Measurements from ENCODE around the gene VRK3.
"Not testable (repeated sequence)": the region's sequence is repeated elsewhere in the genome, so short reads cannot be mapped to it uniquely, and the experiment has no call there.

VRK3 gene

GRCh38 chr19:49977076-49977475 lies 48.1 kb downstream of the VRK3 start:
- in situ Hi-C loops (cut with MboI; ENCODE audit: low pct_unique_long_range_greater_than_20kb, low sequenced_read_pairs, unreplicated experiment) = no loop called here
- TF ChIP-seq CTCF (IDR thresholded peaks at IDR 0.05; ENCODE audit: extremely low read depth, insufficient read depth, missing control alignments) = no peak
- DNase-seq (ENCODE audit: low spot score) = no peak

- TF ChIP-seq CTCF (IDR thresholded peaks at IDR 0.05; ENCODE audit: extremely low read depth, insufficient read depth, missing control alignments) = no peak
- DNase-seq (ENCODE audit: low spot score) = no peak
- in situ Hi-C loops (cut with MboI; ENCODE audit: low pct_unique_long_range_greater_than_20kb, low sequenced_read_pairs, unreplicated experiment) = no loop called here
Measured at GRCh38 chr19:49976496-49976895, 48.7 kb downstream of the VRK3 start.

- DNase-seq (ENCODE audit: low spot score) = no peak
- no peak for TF ChIP-seq CTCF (IDR thresholded peaks at IDR 0.05; ENCODE audit: extremely low read depth, insufficient read depth, missing control alignments)
- in situ Hi-C loops (cut with MboI; ENCODE audit: low pct_unique_long_range_greater_than_20kb, low sequenced_read_pairs, unreplicated experiment) = no loop called here
Measured at GRCh38 chr19:49975051-49975450, 50.1 kb downstream of the VRK3 start.

GRCh38 chr19:49973987-49974386 lies 51.2 kb downstream of the VRK3 start:
- in situ Hi-C loops (cut with MboI; ENCODE audit: low pct_unique_long_range_greater_than_20kb, low sequenced_read_pairs, unreplicated experiment) = no loop called here
- DNase-seq (ENCODE audit: low spot score) = no peak

GRCh38 chr19:49972841-49973240 lies 52.3 kb downstream of the VRK3 start:
- in situ Hi-C loops (cut with MboI; ENCODE audit: low pct_unique_long_range_greater_than_20kb, low sequenced_read_pairs, unreplicated experiment) = no loop called here
- TF ChIP-seq CTCF (IDR thresholded peaks at IDR 0.05; ENCODE audit: extremely low read depth, insufficient read depth, missing control alignments) = no peak
- no peak for DNase-seq (ENCODE audit: low spot score)

More at GRCh38 chr19:49973987-49974386, 51.2 kb downstream of the VRK3 start:
- no peak for TF ChIP-seq CTCF (IDR thresholded peaks at IDR 0.05; ENCODE audit: extremely low read depth, insufficient read depth, missing control alignments)

- no peak for TF ChIP-seq CTCF (IDR thresholded peaks at IDR 0.05; ENCODE audit: extremely low read depth, insufficient read depth, missing control alignments)
- no peak for DNase-seq (ENCODE audit: low spot score)
- in situ Hi-C loops (cut with MboI; ENCODE audit: low pct_unique_long_range_greater_than_20kb, low sequenced_read_pairs, unreplicated experiment) = no loop called here
Measured at GRCh38 chr19:49971991-49972411, 53.2 kb downstream of the VRK3 start.

- DNase-seq (ENCODE audit: low spot score); in situ Hi-C loops (cut with MboI; ENCODE audit: low pct_unique_long_range_greater_than_20kb, low sequenced_read_pairs, unreplicated experiment): not testable (repeated sequence)
Measured at GRCh38 chr19:49969355-49969754, 55.8 kb downstream of the VRK3 start.
